Measurements from ENCODE around the gene ARL14EP.

Gene ARL14EP

DNA sequence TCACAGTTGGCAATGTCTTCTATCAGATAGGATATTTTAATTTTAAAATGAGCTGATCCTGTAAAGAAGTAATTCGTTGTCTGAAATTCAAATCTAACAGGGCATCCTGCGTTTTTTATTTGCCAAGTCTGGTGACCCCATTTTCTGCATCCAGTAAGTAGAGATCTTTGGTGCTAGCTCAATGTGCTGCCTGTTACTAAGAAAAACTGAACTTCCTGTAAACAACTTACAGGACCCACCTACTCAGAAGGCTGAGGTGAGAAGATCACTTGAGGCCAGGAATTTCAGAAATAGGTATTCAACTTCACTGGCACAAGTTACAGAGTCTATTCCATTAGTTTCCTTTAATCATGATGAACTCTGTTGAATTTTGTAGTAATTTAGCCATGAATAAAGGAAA lies 4.0 kb downstream of the ARL14EP start:
- 92% methylated on average over 2 of the region's 2 CpGs for WGBS
- Histone ChIP-seq H3K27ac (ENCODE audit: low read depth, low read length) (no peak overlapping the region), H3K27me3 (ENCODE audit: insufficient read depth, low read length) (no peaks in the 10 kb centered on the region), H3K9ac (ENCODE audit: low read depth, low read length) (no peak overlapping the region), H3K4me1 (ENCODE audit: insufficient read depth, low read length) (peaks cover 11% of the 10 kb centered on the region), H3K36me3 (ENCODE audit: insufficient read depth, low read length) (peaks cover 19% of the 10 kb centered on the region), H3K9me3 (ENCODE audit: insufficient read depth, low read depth, low read length) (no peaks in the 10 kb centered on the region; the same call in 1 of the 2 replicates), H3K4me3 (ENCODE audit: low read length) (no peak overlapping the region)

DNA sequence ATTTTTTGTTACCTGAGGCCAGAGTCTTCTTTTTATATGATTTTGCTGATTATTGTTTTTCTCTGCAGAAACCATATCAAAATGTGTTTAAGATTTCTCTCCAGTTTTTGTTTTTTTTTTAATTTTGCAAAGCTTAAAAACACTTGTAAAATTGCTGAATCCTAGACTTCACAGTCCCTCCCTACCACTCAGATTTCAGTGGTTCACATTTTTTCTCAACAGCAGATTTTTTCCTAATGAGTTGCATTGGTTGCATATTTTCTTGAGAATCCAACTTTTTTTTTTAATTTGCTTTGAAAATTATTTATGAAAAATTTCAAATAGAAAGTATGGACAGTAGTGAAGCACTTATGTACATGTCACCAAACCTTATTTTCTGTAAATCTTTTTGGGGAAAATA lies 5.8 kb downstream of the ARL14EP start:
- Histone ChIP-seq H3K36me3 (ENCODE audit: insufficient read depth, low read length) (peaks cover 37% of the 10 kb centered on the region), H3K9me3 (ENCODE audit: insufficient read depth, low read depth, low read length) (no peaks in the 10 kb centered on the region), H3K9ac (ENCODE audit: low read depth, low read length) (no peak overlapping the region), H3K27me3 (ENCODE audit: insufficient read depth, low read length) (no peaks in the 10 kb centered on the region), H3K4me1 (ENCODE audit: insufficient read depth, low read length) (peaks cover 6% of the 10 kb centered on the region; the same call in 1 of the 2 replicates), H3K27ac (ENCODE audit: low read depth, low read length) (no peak overlapping the region), H3K4me3 (ENCODE audit: low read length) (no peak overlapping the region)

DNA sequence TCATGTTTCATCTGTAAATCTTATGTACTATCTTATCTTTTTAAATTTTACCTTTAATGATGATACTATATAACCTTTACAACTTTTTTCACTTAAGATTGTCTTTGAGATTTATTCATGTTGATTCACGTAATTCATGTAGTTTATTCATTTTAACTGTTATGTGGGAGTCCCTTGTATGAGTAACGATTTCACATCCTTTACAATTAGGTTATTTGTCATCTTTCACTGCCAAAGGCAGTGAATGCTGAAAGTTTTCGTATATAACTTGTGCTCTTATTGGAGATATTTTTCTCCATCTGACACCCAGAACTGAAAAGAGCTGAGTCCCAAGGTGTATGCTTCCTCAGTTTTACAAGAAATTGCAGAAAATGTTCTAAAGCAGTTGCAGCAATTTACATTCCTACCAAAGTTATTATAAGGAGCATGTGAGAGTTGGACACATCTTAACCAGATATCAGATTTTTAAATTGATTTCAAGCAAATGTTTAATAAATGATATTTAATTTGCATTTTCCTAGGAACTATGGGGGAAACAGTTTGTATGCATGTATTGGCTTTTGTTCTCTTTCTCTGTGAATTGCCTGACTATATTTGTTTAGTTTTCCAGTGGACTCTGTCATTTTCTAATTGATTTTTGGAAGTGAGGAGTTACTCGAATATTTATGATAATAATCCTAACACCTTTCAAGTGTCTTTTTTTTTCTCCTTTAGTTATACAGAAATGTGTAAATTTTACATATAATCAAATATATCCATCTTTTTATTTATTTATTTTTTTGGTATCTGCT lies 6.4 kb downstream of the ARL14EP start:
- Histone ChIP-seq H3K36me3 (ENCODE audit: insufficient read depth, low read length) (peaks cover 42% of the 10 kb centered on the region), H3K4me1 (ENCODE audit: insufficient read depth, low read length) (no peaks in the 10 kb centered on the region), H3K4me3 (ENCODE audit: low read length) (no peak overlapping the region), H3K9ac (ENCODE audit: low read depth, low read length) (no peak overlapping the region), H3K27ac (ENCODE audit: low read depth, low read length) (no peak overlapping the region), H3K27me3 (ENCODE audit: insufficient read depth, low read length) (no peaks in the 10 kb centered on the region), H3K9me3 (ENCODE audit: insufficient read depth, low read depth, low read length) (no peaks in the 10 kb centered on the region)
- WGBS: 100% methylated on average over 2 of the region's 4 CpGs

DNA sequence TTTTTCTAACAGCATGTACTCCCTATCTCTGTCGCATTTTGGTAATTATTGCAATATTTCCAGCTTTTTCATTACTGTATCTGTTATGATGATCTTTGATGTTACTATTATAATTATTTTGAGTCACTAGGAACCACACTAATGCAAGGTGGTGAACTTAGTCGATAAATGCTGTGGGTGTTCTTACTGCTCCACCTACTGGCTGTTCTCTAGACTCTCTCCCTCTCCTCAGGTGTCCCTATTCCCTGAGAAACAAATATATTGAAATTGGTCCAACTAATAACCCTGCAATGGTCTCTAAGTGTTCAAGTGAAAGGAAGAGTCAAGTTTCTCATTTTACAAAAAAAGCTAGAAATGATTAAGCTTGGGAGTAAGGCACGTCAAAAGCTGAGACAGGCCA lies 10.5 kb downstream of the ARL14EP start:
- WGBS: 89% methylated on average over 3 of the region's 3 CpGs
- no peak overlapping the region for H3K27ac ChIP-seq (ENCODE audit: low read depth, low read length)
- H3K4me1 ChIP-seq (ENCODE audit: insufficient read depth, low read length): no peaks in the 10 kb centered on the region
- H3K9me3 ChIP-seq (ENCODE audit: insufficient read depth, low read depth, low read length): no peaks in the 10 kb centered on the region
- no peak overlapping the region for H3K4me3 ChIP-seq (ENCODE audit: low read length)
- H3K27me3 ChIP-seq (ENCODE audit: insufficient read depth, low read length): no peaks in the 10 kb centered on the region
- no peak overlapping the region for H3K9ac ChIP-seq (ENCODE audit: low read depth, low read length)
- H3K36me3 ChIP-seq (ENCODE audit: insufficient read depth, low read length): peaks cover 78% of the 10 kb centered on the region

DNA sequence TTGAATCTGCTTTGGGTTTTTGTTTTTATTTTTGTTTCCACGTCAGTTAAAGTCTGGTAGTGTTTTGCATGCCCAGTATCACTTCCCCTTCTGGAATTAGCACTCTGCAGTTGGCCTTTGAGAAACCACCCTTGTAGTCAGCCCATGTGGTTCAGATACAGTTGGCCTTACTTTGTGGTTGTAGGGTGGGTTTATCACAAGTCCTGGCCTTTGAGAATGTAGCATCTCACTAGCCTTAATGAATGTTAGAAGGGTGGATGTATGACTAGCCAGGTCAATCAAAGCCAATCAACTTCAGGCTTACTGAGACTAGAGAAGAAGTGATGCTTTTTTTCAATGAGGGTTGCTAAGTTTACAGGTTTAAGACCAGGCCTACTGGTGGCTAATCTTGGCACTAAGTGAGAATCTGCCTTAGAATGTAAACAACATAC lies 19.8 kb downstream of the ARL14EP start:
- no peaks in the 10 kb centered on the region for H3K4me1 ChIP-seq (ENCODE audit: insufficient read depth, low read length)
- H3K9me3 ChIP-seq (ENCODE audit: insufficient read depth, low read depth, low read length): no peaks in the 10 kb centered on the region; the same call in 1 of the 2 replicates
- peaks cover 28% of the 10 kb centered on the region for H3K36me3 ChIP-seq (ENCODE audit: insufficient read depth, low read length)
- no peak overlapping the region for H3K4me3 ChIP-seq (ENCODE audit: low read length)
- H3K9ac ChIP-seq (ENCODE audit: low read depth, low read length): no peak overlapping the region
- WGBS: 93% methylated on average over 1 of the region's 1 CpG
- H3K27ac ChIP-seq (ENCODE audit: low read depth, low read length): no peak overlapping the region
- no peaks in the 10 kb centered on the region for H3K27me3 ChIP-seq (ENCODE audit: insufficient read depth, low read length)

DNA sequence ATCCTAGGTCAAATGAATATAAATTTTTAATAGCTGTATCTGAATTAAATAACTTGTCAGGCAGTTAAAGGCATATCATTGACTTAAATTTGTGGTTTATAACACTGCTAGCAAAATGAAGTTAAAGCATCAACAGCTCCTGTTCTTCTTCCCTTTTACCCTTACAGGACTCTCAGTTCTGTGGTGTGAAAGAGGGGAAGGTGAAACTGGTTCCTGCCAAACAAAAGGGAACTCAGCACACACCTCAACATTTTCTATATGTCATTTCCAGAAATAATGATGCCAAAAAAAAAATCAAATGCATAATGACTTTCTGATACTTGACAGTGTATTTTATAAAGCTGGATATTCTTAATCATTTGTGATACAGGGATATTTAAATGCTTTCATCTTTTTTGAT lies 21.2 kb downstream of the ARL14EP start:
- H3K4me1 ChIP-seq (ENCODE audit: insufficient read depth, low read length): no peaks in the 10 kb centered on the region
- no peak overlapping the region for H3K4me3 ChIP-seq (ENCODE audit: low read length)
- H3K27me3 ChIP-seq (ENCODE audit: insufficient read depth, low read length): no peaks in the 10 kb centered on the region
- no peak overlapping the region for H3K9ac ChIP-seq (ENCODE audit: low read depth, low read length)
- no peaks in the 10 kb centered on the region; the same call in 1 of the 2 replicates for H3K9me3 ChIP-seq (ENCODE audit: insufficient read depth, low read depth, low read length)
- 0 out of 2 replicates have a peak, but pooled peaks cover 16% of the 10 kb centered on the region for H3K36me3 ChIP-seq (ENCODE audit: insufficient read depth, low read length)
- H3K27ac ChIP-seq (ENCODE audit: low read depth, low read length): no peak overlapping the region

DNA sequence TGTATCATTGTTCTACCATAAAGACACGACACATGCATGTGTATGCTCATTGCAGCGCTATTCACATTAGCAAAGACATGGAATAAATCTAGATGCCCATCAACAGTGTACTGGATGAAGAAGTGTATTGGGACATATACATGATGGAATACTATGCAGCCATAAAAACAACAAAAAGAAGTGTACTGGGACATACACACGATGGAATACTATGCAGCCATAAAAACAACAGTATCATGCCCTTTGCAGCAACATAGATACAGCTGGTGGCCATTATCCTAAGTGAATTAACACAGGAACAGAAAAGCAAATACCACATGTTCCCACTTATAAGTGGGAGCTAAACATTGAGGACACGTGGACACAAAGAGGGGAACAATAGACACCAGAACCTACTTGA lies 22.7 kb downstream of the ARL14EP start:
- Histone ChIP-seq H3K9ac (ENCODE audit: low read depth, low read length) (no peak overlapping the region), H3K4me3 (ENCODE audit: low read length) (no peak overlapping the region), H3K9me3 (ENCODE audit: insufficient read depth, low read depth, low read length) (no peaks in the 10 kb centered on the region; the same call in 1 of the 2 replicates), H3K27ac (ENCODE audit: low read depth, low read length) (no peak overlapping the region), H3K4me1 (ENCODE audit: insufficient read depth, low read length) (no peaks in the 10 kb centered on the region), H3K36me3 (ENCODE audit: insufficient read depth, low read length) (0 out of 2 replicates have a peak, but pooled peaks cover 4% of the 10 kb centered on the region), H3K27me3 (ENCODE audit: insufficient read depth, low read length) (no peaks in the 10 kb centered on the region)
- WGBS: 99% methylated on average over 3 of the region's 4 CpGs

DNA sequence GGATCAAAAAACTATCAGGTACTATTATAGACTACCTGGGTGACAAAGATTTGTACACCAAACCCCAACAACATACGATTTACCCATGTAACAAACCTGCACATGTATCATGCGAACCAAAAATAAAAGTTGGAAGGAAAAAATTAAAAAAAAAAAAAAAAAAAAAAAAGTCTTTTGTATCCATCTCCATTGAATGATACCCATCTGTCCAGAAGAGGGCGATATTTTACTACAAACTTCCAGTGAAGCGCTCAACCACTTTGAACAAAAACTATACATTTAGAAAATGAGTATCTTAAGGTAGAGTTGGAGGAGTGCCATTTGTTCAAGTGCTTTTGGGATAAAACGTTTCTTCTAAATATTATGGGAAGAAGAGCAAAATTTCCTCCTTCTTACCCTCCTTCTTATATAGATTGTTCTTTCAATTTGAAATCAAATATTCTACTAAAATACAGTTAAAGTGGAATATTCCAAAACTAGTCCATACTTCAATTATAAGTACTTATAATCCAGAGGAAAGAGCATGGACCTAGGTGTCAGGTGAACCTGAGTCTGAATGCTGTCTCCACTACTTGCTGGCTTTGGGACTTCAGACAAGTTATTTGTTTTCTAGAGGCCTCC lies 23.3 kb downstream of the ARL14EP start:
- Histone ChIP-seq H3K36me3 (ENCODE audit: insufficient read depth, low read length) (no peaks in the 10 kb centered on the region), H3K9me3 (ENCODE audit: insufficient read depth, low read depth, low read length) (no peaks in the 10 kb centered on the region; the same call in 1 of the 2 replicates), H3K27ac (ENCODE audit: low read depth, low read length) (no peak overlapping the region), H3K4me1 (ENCODE audit: insufficient read depth, low read length) (no peaks in the 10 kb centered on the region), H3K4me3 (ENCODE audit: low read length) (no peak overlapping the region), H3K9ac (ENCODE audit: low read depth, low read length) (no peak overlapping the region), H3K27me3 (ENCODE audit: insufficient read depth, low read length) (no peaks in the 10 kb centered on the region)
- no CpG with 5 or more reads among the region's 5 CpGs for WGBS

DNA sequence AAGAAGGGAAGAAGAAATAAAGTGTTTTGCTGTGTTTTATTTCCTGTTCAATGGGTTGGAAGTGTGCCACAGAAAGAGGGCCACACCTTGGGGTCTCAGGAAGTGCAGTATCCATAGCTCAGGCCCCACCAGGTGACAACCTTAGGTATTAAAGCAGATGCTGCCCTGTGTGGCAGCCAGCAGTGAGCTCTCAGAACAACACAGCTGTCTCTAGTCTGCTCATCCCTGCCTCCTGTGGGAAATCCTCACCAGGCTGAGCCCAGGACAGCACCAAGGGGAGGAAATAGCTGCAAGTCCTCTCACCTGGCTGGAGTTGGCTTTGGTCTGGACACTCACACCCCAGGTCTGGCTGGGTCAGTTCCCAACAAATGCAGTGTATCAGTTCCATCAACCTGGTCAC lies 25.1 kb downstream of the ARL14EP start:
- no peak overlapping the region for H3K4me3 ChIP-seq (ENCODE audit: low read length)
- no peak overlapping the region for H3K9ac ChIP-seq (ENCODE audit: low read depth, low read length)
- H3K4me1 ChIP-seq (ENCODE audit: insufficient read depth, low read length): no peaks in the 10 kb centered on the region
- H3K27ac ChIP-seq (ENCODE audit: low read depth, low read length): no peak overlapping the region
- H3K27me3 ChIP-seq (ENCODE audit: insufficient read depth, low read length): no peaks in the 10 kb centered on the region
- no peaks in the 10 kb centered on the region; the same call in 1 of the 2 replicates for H3K9me3 ChIP-seq (ENCODE audit: insufficient read depth, low read depth, low read length)
- no peaks in the 10 kb centered on the region for H3K36me3 ChIP-seq (ENCODE audit: insufficient read depth, low read length)

DNA sequence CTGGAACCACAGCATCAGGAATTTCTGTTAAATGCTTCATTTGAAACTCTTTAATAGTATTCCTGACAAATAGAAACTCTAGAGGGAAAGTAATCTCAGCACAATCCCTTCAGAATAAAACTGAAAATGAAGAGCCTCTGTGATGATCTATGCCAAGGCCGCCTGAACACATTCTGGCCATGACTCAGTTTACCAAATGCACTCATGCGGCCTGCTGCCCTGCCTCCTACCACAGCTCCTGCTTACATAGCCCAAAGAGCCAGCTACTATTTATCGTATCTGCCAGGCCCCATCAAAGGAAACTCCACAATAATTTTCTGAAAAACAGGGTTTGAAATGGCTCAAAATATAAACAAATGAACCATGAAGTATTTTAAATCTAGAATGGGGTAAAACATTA lies 27.0 kb downstream of the ARL14EP start:
- H3K27ac ChIP-seq (ENCODE audit: low read depth, low read length): no peak overlapping the region
- H3K4me1 ChIP-seq (ENCODE audit: insufficient read depth, low read length): no peaks in the 10 kb centered on the region
- no peak overlapping the region for H3K4me3 ChIP-seq (ENCODE audit: low read length)
- no peaks in the 10 kb centered on the region for H3K27me3 ChIP-seq (ENCODE audit: insufficient read depth, low read length)
- no peak overlapping the region for H3K9ac ChIP-seq (ENCODE audit: low read depth, low read length)
- H3K9me3 ChIP-seq (ENCODE audit: insufficient read depth, low read depth, low read length): no peaks in the 10 kb centered on the region; the same call in 1 of the 2 replicates
- H3K36me3 ChIP-seq (ENCODE audit: insufficient read depth, low read length): no peaks in the 10 kb centered on the region
- WGBS: 93% methylated on average over 3 of the region's 3 CpGs

DNA sequence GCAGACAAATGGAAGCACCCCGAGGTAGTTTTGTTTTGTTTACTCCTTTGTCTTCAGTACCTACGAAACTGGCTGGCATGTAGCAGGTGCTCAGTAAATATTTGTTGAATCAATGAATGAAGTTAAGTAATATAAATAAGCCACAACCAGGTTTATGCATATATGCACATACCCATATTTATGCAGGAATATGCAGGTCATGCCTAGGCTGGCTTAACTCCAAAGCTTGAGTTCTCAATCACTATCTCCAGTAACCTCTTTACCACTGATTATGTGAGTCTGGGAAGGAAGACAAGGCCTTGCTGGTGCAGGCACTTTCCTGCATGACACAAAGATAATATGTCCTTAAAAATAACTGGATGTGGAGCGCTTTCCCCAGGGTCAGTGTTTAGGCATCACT lies 27.5 kb downstream of the ARL14EP start:
- H3K4me1 ChIP-seq (ENCODE audit: insufficient read depth, low read length): no peaks in the 10 kb centered on the region
- H3K27me3 ChIP-seq (ENCODE audit: insufficient read depth, low read length): no peaks in the 10 kb centered on the region
- H3K9me3 ChIP-seq (ENCODE audit: insufficient read depth, low read depth, low read length): no peaks in the 10 kb centered on the region; the same call in 1 of the 2 replicates
- H3K4me3 ChIP-seq (ENCODE audit: low read length): no peak overlapping the region
- no peaks in the 10 kb centered on the region for H3K36me3 ChIP-seq (ENCODE audit: insufficient read depth, low read length)
- no peak overlapping the region for H3K9ac ChIP-seq (ENCODE audit: low read depth, low read length)
- H3K27ac ChIP-seq (ENCODE audit: low read depth, low read length): no peak overlapping the region
- 95% methylated on average over 3 of the region's 3 CpGs for WGBS
